HG03175 (cell line): ENCODE results near the gene CADPS2.
"Not testable (repeated sequence)": the region's sequence is repeated elsewhere in the genome, so short reads cannot be mapped to it uniquely, and the experiment has no call there.

Experiments used
- ATAC-seq: cut with Tn5 transposase; IDR thresholded peaks from one replicate; pipeline ENCODE4 v1.9.1; 2021; ENCODE audit warnings: mild to moderate bottlenecking, moderate library complexity; ENCODE audit not compliant: unreplicated experiment

CADPS2 gene

GRCh38 chr7:122717356-122718089 is 168.7 kb downstream of the CADPS2 start:
- no peak for ATAC-seq

- ATAC-seq, result no peak
Observed at GRCh38 chr7:122715183-122715582, 171.1 kb downstream of the CADPS2 start.

GRCh38 chr7:122710916-122711315 is 175.3 kb downstream of the CADPS2 start:
- ATAC-seq, result no peak

GRCh38 chr7:122709930-122710646 is 176.2 kb downstream of the CADPS2 start:
- no peak for ATAC-seq

- no peak for ATAC-seq
Observed at GRCh38 chr7:122706836-122707235, 179.4 kb downstream of the CADPS2 start.

GRCh38 chr7:122702872-122703510 is 183.3 kb downstream of the CADPS2 start, which contains the start of gene RNF148:
Gene RNF148, minus strand, starts transcription at chr7:122702922. Its CDS starts 172 bp downstream, at chr7:122702750.
- ATAC-seq, result no peak

- no peak for ATAC-seq
Observed at GRCh38 chr7:122699017-122699416, 187.2 kb downstream of the CADPS2 start, which contains the start of gene RNF133. Gene RNF133, minus strand, starts transcription at chr7:122699117. Its CDS starts 199 bp downstream, at chr7:122698918.

- no peak for ATAC-seq
Observed at GRCh38 chr7:122695816-122696215, 190.4 kb downstream of the CADPS2 start.

GRCh38 chr7:122694697-122695096 is 191.6 kb downstream of the CADPS2 start:
- no peak for ATAC-seq

GRCh38 chr7:122692769-122693309 is 193.4 kb downstream of the CADPS2 start:
- no peak for ATAC-seq

- no peak for ATAC-seq
Observed at GRCh38 chr7:122691569-122692235, 194.6 kb downstream of the CADPS2 start.

- no peak for ATAC-seq
Observed at GRCh38 chr7:122689346-122690109, 196.7 kb downstream of the CADPS2 start.

- no peak for ATAC-seq
Observed at GRCh38 chr7:122688400-122688998, 197.8 kb downstream of the CADPS2 start.

- ATAC-seq, result no peak
Observed at GRCh38 chr7:122686360-122686878, 199.8 kb downstream of the CADPS2 start.

GRCh38 chr7:122684504-122684903 is 201.8 kb downstream of the CADPS2 start:
- no peak for ATAC-seq

- no peak for ATAC-seq
Observed at GRCh38 chr7:122682815-122683550, 203.3 kb downstream of the CADPS2 start.

- ATAC-seq, result not testable (repeated sequence)
Observed at GRCh38 chr7:122681186-122681585, 205.1 kb downstream of the CADPS2 start.

GRCh38 chr7:122679813-122680212 is 206.4 kb downstream of the CADPS2 start:
- ATAC-seq, result no peak

GRCh38 chr7:122679269-122679709 is 207.0 kb downstream of the CADPS2 start:
- not testable (repeated sequence) for ATAC-seq
